HG02943 (cell line): ENCODE measurements around the gene ASB10.

Experiments
- ATAC-seq: cut with Tn5 transposase; IDR thresholded peaks from one replicate; pipeline ENCODE4 v1.9.1; 2021; ENCODE audit warnings: mild to moderate bottlenecking, low read depth, moderate library complexity; ENCODE audit not compliant: unreplicated experiment

The ASB10 gene, protein sequence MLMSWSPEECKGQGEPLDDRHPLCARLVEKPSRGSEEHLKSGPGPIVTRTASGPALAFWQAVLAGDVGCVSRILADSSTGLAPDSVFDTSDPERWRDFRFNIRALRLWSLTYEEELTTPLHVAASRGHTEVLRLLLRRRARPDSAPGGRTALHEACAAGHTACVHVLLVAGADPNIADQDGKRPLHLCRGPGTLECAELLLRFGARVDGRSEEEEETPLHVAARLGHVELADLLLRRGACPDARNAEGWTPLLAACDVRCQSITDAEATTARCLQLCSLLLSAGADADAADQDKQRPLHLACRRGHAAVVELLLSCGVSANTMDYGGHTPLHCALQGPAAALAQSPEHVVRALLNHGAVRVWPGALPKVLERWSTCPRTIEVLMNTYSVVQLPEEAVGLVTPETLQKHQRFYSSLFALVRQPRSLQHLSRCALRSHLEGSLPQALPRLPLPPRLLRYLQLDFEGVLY

DNA sequence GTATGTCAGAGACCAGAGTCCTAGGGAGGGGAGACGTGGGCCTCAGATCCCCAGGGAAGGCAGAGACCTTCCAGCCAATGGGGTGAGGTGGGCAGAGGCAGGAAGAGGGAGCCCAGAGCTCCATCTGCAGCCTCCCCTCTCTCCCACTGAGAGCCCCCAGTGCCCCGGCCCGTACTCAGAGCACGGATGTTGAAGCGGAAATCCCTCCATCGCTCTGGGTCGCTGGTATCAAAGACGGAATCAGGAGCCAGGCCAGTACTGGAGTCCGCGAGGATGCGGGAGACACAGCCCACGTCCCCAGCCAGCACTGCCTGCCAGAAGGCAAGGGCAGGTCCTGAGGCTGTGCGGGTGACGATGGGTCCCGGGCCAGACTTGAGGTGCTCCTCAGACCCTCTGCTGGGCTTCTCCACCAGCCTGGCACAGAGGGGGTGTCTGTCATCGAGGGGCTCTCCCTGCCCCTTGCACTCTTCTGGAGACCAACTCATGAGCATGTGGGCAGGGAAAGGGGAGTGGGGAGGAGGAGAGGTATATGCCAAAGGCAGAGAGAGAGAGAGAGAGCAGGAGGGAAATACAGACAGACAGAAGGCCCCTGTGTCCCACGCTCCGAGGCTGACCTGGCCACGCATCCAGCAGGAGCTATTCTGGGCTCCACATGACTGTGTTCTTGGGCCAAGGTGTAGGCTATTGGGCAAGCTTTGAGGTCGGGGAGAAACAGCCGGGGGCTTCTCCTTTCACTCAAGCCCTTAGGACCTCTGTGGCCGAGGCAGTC is at the start of gene ASB10:
Gene ASB10 (minus strand): TSS at position 611 of the 769 bp plus-strand sequence. CDS start 120 bp downstream, at position 491.
- ATAC-seq = no peak

DNA sequence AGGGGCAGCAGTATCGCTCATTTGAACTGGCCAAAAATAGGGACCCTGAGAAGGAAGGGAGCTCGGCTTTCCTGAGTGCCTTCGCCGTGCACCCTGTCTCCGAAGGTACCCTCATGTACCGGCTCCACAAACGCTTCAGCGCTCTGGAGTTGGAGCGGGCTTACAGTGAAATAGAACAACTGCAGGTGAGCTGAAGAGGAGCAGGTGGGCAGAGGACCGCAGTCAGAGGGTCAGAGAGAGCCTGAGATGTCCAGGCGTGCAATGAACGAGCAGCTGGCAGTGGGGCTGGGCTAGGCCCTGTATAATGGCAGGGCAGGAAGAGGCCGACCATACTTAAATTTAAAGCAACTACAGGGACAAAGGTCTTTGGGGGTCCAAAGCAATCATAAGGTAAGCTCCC is 49.4 kb upstream of the ASB10 start:
- no peak for ATAC-seq

DNA sequence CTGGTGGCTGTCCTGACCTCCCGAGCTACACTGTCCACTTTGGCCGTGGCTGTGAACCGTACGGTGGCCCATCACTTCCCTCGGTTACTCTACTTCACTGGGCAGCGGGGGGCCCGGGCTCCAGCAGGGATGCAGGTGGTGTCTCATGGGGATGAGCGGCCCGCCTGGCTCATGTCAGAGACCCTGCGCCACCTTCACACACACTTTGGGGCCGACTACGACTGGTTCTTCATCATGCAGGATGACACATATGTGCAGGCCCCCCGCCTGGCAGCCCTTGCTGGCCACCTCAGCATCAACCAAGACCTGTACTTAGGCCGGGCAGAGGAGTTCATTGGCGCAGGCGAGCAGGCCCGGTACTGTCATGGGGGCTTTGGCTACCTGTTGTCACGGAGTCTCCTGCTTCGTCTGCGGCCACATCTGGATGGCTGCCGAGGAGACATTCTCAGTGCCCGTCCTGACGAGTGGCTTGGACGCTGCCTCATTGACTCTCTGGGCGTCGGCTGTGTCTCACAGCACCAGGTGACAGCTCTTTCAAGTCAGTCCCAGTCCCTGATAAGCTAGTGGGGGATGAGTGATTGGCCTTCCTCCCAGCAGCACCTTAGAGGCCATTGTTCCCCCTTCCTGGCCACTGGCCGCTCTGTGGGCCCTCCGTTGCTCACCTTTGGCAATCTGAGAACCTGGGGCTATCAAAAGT is 48.2 kb upstream of the ASB10 start:
- no peak for ATAC-seq

DNA sequence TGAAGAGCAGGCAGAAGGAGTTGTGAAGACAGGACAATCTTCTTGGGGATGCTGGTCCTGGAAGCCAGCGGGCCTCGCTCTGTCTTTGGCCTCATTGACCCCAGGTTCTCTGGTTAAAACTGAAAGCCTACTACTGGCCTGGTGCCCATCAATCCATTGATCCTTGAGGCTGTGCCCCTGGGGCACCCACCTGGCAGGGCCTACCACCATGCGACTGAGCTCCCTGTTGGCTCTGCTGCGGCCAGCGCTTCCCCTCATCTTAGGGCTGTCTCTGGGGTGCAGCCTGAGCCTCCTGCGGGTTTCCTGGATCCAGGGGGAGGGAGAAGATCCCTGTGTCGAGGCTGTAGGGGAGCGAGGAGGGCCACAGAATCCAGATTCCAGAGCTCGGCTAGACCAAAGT is 46.8 kb upstream of the ASB10 start:
- no peak for ATAC-seq

DNA sequence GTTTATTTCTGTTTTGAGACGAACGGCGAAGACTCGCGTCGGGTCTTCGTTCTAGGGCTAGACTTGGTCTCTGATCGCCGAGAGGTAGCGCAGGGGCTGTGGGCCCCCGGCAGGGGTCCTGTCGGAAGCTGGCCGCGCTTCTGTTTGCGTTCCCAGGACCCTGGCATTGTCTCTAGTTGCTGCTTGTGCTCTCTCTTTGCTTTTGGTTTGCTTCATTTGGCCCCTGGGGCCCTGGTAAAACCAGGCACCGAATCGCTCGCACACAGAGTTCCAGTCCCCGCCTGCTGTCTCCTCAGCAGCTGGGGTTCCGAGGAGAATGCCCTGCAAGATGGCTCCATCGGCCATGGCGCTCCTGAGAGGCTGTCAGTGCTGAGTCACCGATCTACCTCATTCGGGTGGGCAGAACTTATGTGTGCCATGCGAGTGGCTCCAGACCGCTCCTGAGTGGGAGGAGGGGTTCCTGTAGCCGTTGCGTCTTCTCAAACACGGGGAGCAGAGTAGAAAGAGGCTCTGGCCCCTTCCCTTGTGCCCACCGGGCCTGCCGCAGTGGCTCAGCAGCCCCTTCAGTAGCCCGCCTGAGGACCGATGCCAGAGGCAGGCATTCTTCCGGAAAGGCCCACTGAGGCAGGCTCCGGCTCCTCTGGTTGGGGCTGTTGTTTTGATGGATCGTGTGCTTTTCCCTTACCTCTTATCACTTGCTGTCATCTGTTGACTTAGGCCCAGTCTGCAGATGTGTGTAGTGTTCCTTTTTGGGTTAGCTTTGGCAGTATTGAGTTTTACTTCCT is 46.1 kb upstream of the ASB10 start:
- no peak for ATAC-seq

DNA sequence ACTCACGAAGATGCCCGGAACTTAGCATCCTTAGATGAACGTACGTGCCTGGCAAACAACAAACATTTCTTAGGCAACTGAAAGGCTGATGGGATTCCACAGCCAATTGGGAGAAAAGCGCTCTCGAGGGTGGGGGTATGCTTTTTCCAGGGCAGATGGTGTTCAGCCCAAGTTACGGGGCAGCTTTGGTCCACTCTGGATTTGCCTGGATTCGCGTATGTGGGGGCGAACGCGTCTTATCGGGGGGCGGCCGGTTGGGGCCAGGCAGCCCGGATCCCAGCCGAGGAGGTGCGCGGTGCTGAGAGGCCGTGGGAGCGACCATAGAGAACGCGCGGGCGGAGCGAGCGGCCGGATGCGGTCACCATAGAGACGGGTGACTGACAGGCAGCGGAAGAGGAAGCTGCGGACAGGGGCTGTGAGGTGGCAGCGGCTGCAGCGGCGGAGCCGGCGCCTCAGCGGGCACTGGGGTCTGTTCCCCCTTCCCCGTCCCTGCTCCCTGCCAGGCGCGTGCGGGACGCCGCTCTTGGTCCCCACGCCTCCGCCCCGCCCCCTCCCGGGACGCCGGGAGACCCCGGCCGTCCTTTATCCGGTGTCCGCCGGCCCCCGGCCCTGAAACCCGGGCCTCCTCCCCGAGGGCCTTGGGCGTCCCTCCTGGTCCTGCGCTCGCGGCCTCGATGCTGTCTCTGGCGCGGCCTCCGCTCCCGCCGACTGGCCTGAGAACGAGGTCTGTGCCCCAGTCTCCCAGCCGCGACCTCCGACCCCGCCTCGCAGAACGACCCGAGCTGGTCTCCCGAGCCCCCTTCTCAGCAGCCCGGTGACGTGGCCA is 45.3 kb upstream of the ASB10 start, which contains the start of gene CHPF2:
Gene CHPF2 (plus strand): TSS at position 393 of the 826 bp plus-strand sequence. CDS start 1,529 bp downstream, outside the sequence.
- peak; percentile 96 for ATAC-seq

DNA sequence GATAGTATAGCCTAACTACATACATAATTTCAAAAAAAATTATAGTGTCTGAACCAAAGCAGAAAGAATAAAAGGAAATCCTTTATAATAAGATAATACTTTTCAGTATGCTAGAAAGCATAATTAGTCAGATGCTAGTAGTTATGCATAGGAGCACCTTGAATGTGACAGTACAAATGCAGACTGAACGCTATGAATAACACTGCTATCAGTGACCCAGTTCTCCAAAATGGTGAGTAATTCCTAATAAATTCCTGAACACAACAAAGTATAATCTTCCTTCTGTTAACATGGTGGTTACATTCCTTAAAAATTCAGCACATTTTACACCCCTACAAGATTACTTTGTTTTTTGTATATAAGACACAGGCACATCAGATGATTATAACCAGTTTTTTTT is 44.0 kb upstream of the ASB10 start:
- ATAC-seq = no peak

DNA sequence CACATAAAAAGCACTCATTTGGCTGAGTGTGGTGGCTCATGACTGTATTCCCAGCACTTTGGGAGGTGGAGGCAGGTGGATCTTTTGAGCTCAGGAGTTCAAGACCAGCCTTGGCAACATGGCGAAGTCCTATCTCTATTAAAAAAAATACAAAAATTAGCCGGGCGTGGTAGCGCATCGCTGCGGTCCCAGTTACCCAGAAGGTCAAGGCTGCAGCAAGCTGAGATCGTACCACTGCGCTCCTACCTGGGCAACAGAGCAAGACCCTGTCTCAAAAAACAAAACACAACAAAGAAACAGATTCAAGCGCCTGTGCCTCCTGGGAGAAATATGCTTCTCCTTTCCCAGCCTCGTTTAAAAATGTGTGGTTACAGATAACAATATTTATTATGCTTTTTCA is 42.2 kb upstream of the ASB10 start:
- no peak for ATAC-seq

DNA sequence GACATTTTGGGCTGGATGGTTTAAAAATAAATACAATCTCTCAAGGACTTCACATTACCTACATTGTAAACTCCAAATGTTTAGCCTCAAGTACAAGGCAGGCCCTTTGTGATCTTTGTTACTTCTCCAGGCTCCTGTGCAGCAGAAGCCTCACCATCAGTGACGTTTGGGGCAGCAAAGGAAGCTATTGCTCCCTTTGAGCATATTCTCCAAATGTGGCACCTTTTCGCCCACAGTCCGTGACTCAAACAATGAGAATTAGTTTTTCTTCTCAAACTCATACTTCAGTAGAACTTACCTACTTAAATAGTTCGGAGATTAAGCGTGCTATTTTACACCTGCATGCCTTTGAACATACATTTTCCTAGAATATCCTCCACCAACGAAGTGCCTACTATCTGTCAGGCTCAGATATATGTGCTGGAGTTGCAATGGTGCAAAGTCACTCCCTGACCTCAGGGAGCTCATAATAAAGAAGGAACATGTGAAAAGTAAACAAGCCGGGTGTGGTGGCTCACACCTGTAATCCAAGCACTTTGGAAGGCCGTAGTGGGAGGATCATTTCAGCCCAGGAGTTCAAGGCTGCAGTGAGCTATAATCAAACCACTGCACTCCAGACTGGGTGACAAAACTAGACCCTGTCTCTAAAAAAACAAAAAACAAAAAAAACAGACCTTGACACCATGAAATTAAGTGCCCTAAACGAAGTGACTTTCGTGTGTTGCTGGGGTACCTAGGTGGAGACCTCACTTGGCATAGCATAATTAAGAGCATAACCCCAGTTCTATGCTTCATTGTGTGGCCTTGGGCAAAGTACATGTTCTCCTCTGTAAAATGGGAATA is 41.2 kb upstream of the ASB10 start:
- ATAC-seq = no peak

DNA sequence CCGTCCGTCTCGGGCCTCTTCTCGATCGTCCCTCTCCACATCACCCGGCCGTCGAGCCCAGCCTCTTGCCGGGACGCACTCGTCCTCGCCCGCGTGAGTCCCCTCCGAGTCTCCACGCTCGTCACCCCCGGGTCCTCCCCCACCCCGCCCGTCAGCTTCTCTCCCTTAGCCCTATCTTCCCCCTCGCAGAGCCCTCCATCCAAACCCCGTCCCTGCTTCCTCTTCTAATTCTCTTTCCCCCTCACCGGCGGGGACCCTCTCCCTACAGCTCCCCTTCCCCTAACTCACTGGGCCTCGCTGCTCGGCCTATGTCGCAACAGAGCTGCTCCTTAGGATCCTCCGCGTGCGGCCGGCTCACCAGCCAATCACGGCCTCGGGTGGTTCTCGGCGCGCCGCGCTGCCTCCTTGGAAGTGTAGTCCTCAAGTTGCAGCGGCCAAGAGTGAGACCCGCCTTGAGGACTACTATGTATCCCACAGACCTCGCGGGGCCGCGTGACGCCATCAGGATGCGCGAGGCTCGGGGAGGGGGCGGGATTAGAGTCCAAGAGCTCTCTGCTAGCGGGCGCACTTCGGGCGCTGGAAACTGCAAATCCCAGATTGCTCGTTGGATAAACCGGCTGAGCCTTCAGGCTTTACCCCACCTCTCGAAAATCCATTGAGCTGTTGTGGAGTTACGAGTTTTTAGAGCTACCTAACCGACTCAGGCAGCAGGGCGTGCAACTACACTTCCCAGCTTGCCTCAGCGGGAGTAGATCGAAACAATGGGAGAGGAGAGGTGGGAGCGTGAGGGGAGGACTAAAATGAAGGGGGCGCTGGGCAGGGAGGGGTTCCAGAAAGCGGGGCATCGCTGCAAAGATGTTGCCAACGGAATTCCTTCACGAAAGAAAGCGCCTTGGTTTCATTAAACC is 40.1 kb upstream of the ASB10 start, which contains the start of gene ABCF2:
Gene ABCF2 (minus strand): TSS at position 331 of the 908 bp plus-strand sequence. CDS start 747 bp downstream, outside the sequence.
- ATAC-seq = peak; percentile 98

DNA sequence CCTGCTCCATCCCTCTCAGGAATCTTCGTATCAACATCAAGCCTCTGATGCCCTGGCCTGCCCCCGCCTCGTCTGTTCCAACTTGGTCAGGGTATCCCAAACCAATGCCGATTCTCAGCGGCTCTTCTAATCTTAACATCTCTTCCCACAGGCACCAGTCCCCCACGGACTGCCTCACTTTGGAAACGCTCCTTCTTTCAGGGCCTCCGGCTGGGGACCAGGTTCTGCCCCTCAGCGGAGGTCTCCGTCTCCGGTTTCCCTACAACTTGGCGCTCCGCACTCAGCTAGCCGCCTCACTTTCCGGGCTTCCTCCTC is 39.5 kb upstream of the ASB10 start:
- no peak for ATAC-seq

DNA sequence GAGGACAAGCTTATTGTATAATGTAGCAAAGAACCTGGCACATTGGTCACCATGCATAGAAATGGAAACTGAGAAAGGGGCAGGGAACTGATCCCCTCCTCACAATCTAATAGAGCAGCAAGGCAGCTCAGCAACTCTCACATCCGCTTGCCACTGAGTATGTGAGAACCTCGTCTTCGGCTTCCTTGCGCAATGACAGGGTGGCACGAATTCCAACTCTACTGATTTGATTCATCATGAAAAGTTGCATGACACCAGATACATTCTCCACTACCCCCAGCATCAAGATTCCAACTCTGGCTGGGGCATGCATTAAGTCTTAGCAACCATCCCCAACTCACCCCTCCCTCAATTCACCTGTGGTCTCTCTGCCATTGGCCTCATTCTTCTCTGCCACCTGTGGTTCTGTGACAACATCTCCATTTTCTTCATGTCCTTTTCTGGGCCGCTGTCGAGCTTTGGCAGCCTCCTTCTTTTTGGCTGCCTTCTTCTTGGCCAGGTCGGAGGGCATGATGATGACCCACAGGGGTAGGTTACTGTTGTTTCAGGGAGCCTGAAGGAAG is 39.0 kb upstream of the ASB10 start:
- ATAC-seq = no peak

DNA sequence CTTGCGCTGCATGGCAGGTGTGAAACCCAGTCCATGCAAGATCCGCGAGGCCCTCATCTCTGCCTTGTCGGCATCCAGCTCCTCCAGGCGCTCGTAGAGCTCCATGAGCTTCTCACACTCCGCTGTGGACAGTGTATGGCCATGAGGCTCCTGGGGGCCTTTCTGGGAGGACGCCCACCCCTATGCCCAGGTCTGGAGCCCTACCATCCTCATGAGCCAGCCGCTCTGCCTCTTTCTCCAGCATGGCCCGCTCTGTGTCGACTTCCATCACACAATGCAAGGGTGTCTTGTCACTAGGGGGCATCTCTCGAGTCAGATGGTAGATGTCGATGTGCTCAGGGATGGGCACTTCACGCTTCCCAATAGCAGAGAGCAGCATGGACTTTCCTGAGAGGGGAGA is 36.7 kb upstream of the ASB10 start:
- no peak for ATAC-seq

DNA sequence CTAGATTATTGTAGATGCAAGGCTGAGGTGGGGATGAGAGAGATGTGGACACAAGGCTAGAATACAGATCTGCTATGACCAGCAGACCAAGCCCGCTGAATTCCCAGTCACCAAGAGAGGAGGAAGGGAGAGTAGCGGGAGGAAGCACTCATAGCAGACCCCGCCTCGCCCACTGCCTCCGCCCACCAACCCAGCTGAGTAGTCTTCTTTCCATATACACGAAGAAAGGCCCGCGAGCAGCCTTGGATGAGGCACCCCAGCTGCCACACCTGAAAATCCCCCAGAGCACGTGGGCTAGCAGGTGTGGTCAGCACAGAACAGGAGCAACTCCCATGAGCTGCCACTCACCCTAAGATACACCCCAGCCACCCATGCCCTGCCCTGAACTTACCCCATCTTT is 31.1 kb upstream of the ASB10 start:
- ATAC-seq = no peak

DNA sequence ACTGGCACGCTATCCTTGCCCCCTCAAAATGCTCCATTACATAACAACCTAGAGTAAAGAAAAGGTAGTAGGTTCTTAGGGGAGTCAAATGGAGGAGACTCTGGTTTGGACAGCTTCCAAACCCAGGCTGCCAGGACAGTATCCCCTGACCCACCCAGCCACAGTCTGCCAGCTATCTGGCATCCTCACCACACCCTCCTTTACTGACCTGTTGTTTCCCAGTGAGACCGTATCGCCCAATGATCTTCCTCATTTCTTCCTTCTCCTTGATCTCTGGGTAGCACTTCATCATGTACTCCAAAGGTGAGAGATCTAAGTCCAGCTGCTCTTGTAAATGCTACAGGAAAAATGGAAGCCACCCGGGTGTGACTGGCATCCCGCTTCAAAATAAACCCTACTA is 28.3 kb upstream of the ASB10 start:
- ATAC-seq = no peak

DNA sequence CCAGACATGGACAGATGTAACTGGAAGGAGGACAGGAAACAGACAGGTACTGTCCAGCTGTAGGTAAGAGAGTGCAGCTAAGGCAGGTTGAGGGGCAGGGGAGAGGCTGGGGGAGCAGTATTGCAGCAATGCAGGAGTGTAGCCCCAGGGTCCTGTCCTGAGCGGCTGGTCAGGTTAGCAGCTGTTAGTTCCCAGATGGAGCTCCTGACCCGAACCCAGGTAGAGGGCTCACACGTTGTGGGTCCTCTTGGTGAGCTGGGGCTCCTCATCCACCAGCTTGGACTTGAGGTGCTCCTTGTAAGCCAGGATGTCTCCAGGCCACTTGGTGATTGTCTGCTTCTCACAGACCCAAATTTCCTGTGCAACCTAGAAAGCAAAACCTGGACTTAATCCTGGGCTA is 26.8 kb upstream of the ASB10 start:
- no peak for ATAC-seq

DNA sequence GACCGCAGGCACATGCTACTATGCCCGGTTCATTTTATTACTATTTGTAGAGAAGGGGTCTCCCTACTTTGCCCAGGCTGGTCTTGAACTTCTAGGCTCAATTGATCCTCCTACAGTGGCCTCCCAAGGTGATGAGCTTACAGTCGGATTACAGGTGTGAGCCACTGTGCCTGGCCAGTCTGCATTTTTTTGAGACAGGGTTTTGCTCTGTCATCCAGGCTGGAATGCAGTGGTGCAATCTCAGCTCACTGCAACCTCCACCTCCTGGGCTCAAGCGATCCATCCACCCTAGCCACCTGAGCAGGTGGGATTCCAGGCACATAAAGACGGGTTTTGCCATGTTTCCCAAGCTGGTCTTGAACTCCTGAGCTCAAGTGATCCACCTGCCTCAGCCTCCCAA is 25.6 kb upstream of the ASB10 start:
- ATAC-seq = no peak
